Stimulated activated CD8-positive, alpha-beta memory T cell treated with anti-CD3 and anti-CD28 coated beads, Interleukin-4, amount 100 ng/mL, for 4 hours (primary cell): Measurements from ENCODE around the gene CDK5.

ENCODE experiments used
- DNase-seq, 2 donors: peaks; one replicate each; pipeline ENCODE4 v3.0.0-alpha.2; 2020; ENCODE audit warnings: low read depth in 2 of 2, low spot score in 1 of 2

CDK5 gene

DNA sequence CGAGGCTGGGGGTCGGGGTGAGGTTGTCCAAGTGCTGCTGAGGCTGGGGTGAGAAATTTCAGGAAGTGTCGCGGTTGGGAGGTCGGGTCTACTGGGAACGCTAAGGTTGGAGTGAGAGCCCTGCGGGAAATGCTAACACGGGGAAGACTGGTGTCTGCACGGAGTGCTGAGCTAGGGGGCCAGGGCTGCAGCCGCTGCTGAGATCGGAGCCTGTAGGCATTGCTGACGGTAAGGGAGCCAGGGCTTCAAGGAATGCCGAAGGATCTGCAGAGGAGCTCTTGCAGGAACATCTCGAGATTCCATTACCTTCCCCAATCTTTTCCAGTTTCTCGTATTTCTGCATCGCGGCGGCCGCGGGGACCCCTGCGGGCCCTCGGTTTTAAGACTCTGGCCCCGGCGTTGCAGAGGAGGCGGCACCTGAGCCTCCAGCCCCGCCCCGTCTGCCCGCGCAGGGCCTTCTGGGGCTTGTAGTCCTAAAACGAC lies at the start of gene CDK5:
CDK5 (minus strand) TSS at position 392 of the 483 bp plus-strand sequence; CDS start at position 343, 49 bp downstream.
- no peak for DNase-seq

DNA sequence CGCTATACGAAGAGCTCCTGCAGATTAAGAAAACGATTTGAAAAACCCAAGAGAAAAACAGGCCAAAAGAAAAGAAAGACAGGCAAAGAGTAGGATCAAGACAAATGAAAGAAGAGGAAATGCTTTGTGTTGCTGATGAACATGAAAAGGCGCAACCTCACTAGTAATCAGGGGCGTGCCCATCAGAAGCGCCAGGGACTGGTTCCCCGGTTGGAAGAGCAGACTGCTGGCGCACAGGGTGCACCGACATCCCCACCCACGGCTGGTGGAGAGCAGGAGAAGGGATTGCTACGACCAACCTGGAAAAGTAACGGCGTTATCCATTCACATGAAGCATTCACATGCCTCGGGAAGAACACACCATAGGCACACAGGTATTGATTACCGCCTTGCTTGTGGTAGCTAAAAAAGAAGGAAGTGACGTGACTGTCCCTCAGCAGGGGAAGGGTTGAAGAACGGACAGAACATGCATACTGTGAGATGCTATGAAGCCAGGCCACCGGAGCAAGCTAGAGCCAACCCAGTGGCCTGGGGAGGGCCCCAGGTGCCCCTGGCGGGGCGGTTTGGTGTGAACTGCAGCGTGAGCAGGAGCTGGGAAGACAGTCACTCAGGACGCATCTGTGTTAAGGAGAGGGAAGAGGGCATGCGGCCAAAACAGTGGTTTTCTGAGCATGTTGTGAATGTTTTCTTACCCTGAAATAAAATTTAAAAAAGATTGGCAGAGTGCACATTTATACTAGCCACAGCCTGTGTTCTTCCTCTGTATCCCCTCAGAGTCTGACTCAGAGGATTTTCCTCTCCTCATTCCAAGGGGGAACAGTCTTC lies 46.9 kb upstream of the CDK5 start:
- DNase-seq, result no peak

DNA sequence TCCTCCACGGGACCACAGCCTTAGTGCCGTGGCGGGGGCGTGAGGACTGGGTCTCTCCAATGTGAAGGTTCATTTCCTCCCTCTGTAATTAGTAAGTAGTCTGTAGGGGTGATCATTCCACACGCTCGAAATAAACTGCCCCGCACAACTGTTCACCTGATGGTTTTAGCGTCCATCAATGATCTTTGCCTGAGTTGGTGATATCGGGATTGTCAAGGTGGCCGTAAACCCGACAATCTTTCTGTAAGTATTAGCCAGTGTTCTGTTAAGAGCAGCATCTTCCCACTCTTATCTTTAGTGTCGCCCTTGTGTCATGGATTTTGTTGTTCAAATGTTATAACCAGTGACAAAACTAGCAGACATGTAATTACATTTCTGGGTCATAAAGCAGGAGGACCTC lies 46.3 kb upstream of the CDK5 start:
- DNase-seq, result no peak

DNA sequence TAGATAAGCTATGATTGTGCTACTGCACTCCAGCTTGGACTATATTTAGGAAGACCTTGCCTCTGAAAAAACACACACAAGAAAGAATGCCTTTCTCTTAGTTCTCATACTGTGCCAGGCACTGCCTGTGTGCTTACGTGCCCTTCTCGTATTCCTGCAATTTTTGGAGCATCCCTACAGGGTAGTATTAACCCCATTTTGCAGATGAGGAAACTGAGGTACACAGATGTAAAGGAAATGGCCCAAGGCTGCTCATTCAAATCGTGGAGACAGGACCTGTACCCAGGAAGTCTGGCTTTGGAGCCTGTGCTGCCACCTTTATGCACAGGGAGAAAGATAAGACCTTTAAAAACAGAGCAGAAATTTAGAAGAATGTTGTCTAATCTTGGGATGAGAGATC lies 45.3 kb upstream of the CDK5 start:
- no peak for DNase-seq

DNA sequence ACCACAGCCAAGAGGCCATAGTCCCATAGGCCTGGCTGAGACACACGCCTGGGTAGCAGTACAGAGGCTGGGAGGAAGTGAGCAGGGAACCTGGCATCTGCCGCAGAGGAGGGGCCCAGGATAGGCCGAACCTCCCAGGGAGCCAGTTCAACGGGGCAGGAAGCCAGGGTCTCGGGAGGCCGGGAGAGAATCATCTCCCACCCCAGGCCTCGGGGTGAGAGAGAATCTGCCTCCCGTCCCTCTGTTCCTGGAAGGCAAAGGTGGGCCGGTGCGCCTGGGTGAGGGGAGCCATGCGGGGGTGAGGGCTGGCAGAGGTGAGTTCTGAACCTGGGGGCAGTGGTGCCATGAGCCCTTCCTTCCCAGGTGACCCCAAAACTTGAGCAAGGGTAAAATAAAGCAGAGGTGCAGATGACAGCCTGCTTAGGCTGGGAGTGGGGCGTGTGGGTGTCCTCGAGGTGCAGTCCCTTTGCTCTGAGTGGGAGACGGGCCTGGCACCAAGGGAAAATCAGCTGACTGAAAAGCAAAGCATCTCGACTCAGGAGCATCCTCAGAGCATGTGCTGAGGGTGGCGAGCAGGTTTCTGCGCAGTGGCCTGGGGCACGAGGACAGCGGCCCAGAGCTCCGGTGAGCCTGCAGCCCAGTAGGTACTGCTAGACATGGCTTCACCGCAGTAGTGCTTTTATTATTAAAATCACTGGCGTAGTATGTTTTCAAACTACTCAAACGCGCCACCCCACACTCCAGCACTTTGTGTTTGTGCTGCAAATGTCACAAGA lies 44.1 kb upstream of the CDK5 start:
- no peak for DNase-seq

DNA sequence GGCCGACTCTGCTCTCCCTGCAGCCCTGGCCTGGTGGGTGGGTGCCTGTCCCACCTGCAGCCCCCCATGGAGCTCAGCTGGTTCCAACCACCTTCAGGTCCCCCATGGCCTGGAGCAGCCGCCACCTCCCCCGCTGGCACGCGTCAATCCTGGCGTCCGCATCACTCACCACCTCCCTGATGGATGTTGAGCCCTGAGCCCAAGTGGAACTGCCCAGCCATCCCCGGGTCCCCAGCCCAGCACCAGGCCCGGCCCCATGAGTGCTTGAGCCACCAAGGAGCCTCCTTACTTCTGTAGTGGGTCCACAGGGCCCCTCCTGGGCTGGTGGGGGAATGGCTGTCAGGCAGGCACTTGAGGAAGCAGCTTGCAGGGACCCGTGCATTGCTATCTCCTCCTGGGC lies 43.2 kb upstream of the CDK5 start:
- DNase-seq, result no peak

DNA sequence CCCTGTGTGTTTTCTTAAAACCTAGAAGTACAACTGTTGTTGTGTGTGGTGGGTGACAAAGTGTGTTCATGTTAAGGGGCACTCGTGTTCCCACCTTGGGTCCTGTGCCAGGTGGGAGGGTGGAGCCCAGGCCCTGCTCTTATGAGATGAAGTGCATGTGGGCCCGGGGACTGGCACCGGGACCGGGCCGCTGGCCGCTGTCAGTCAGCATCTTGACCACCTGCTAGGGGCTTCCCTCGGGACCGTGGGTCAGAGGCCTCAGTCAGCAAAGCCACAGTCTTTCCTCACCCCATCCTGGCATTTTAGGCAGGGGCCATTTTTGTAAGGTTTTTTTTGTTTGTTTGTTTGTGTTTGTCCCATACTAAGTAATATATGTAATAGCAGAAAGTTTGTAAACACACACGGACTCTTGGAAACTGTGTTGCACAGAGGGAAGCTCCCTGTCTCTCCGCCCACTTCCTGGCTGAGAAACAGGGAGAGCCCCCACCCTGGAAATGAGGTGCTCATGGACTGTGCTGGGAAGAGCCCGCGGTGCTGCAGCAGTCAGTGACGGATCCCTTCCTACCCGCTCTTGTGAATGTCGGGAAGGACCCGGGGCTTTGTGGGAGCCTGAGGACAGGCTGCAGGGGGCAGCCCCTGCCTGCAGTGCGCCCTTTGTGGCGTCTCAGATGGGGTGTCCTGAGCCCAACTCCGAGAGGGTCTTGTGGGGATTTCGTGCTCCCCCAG lies 42.0 kb upstream of the CDK5 start:
- no peak for DNase-seq

DNA sequence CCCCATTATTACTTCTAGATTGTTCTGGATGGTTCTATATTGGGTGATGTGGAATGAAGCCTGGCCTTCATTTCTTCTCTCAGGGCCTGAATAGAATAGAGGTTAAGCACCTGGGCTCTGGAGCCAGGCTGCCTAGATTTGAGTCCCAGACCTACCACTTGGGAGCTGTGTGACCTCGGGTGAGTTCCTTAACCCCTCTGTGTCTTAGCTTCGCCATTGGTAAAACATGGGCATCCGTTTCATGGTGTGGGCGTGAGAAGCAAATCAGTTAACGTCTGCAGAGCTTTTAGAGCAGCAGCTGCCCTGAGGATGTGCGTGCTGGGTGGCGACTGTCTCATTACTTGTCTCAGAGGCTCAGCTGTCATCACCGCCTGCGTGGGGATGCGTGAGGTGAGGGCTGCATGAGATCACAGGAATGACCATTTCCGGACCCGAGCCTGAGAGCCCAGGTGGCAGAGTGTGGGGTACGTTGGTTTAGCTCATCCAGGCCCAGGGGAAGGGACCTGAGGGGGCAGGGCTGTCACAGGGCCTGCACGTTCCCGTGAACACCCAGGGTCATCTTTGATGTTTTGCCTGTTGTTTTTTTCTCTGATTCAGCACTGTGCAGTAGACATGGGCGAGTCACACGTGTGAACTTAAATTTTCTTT lies 38.3 kb upstream of the CDK5 start:
- no peak for DNase-seq

DNA sequence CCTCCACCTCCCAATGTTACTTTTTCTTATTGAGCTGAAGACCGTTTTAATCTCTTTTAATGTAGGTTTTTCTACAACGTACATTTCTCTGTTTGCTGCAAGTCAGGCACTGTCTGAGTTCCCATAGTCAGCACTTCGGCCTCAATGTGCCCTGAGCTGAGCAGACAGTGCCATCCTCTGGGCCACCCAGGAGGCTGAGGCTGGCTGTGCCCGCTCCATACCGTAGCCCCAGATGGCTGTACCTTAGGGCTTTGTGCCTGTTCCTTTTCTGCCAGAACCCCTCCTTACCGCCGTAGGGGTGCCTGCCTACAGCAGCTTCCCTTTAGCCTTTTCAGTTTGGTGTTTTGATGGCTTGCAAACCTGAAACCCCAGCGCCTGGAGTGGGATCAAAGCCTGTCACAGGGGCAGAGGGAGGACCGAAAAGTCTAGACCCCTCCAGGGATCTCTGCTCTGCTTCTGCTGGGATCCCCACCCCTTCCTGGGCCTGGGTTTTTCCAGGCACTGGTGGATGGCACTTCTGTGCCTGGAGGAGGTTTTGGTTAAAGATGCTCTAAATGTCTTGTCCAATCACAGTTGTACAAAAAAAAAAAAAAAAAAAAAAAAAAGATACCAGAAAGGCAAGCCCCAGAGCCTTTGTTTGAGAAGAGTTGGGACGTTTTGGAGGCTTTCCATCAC lies 37.6 kb upstream of the CDK5 start:
- DNase-seq, result no peak

DNA sequence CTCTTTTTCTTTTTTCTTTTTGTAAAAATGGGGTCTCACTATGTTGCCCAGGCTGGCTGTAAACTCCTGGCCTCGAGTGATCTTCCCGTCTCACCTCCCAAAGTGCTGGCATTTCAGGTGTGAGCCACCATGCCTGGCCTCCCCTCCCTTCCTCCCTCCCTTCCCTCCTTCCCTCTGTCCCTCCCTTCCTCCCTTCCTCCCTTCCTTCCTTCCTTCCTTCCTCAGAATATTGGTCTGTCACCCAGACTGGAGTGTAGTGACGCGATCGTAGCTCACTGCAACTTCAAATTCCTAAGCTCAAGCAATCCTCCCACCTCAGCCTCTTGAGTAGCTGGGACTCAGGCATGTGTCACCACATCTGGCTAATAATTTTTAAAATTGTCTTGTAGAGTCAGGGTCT lies 37.0 kb upstream of the CDK5 start:
- DNase-seq, result no peak

DNA sequence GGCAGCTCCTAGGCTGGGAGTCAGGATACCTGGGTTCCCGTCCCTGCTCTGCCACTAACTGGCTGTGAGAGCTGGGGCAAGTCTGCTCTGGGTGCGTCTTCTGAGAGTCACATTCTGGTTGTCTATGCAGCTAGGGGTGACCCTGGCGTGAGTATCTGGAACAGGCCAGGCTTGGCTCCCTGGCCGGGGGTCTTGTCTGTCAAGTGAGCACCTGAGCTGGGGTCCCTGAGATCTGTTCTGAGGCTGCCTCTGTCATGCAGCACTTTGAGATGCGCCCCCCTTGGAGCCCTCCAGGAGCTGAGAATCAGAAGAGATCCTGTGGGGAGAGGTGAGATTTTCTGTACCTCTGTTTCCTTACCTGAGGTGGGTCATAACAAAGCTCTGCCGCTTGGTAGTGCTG lies 36.1 kb upstream of the CDK5 start:
- DNase-seq, result no peak

DNA sequence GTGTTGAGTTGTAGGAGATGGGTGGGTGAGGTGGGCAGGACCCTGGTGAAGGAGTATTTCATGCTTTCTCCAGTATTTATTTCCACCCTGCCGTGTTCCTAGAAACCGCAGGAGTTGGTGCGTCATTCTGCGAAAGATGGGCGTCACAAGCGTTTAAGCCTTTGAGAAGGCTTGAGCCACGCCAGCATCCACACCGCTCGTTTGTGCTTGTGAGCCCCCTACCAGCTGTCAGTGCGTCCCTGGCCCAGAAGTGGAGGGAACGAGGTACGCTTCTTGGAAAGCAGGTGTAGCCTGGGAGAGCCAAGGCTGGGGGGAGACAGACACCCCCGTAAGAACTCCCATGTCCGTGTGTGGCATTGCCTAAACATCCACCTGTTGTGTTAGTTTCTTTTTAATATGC lies 34.3 kb upstream of the CDK5 start:
- no peak for DNase-seq

DNA sequence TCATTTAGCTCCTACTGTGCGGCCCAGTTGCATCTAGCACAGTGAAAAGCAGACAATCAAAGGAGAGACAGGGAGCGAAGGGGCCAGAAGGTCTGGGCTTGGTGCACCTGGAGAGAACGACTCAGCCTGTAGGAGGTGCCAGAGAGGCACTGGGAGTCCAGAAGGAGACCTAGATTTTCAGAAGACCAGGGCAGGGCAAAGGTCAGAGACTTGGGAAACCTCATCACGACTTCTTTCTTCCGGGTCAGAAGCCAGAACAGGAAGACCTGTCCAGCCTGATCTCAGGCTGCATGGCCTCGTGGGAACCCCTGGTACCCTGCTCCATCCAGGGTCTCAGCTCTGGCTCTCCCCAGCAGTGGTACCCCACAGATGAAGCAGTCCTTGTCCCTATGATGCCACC lies 33.7 kb upstream of the CDK5 start:
- no peak for DNase-seq

DNA sequence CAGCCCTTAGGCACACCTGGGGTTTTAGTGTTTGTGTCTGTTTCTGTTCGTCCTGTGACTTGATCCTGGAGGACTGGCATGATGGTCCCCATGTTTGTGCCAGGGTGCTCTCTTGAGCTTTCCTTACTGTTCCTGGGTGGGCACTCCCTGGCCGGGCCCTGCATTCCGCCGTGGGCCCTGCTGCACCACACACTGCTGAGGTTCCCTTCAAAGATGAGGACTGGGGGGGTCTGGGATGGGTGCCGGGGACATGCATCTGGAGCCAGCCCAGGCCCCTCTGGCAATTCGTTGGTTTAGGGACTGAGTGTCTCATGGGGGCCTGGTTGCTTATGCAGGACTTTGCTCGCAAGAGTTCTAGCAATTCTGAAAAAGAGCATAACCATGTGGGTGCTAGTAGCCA lies 33.3 kb upstream of the CDK5 start:
- DNase-seq, result no peak

DNA sequence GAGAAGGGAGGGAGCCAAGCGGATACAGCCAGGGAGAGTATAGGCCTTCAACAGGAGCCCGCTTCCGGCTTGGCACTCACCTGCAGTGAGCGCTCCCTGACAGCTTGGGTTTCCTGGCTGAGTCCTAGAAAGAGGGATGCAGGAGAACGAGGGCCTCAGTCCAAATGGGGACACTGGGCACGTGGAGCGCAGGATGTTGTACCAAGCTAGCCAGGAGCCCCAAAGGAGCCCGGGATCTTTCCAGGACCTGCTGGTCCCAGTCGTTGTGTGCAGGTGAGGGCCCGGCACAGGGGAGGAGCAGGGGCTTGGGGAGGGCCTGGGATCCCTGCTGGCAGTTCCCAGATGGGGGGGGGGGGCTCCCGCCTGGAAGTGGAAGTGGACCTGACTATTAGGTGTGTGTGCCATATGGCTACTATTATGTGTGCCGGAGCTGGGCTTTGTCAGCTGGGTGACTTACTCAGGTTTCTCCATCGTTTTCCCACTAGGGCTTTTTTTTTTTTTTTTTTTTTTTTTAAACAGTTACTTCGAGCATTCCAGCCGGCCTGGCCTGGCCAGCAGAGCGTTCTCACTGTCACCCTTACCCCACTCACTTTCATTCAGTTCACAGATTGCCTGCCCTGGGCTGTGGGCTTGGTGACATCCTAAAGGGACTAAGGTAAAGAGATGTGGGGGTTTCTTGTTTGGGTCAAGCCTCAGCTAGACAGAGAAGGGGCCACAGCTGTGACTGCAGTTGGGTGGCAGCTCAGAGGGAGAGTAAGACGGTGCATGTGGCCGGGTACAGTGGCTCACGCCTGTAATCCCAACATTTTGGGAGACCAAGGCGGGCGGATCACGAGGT lies 32.4 kb upstream of the CDK5 start:
- no peak for DNase-seq

DNA sequence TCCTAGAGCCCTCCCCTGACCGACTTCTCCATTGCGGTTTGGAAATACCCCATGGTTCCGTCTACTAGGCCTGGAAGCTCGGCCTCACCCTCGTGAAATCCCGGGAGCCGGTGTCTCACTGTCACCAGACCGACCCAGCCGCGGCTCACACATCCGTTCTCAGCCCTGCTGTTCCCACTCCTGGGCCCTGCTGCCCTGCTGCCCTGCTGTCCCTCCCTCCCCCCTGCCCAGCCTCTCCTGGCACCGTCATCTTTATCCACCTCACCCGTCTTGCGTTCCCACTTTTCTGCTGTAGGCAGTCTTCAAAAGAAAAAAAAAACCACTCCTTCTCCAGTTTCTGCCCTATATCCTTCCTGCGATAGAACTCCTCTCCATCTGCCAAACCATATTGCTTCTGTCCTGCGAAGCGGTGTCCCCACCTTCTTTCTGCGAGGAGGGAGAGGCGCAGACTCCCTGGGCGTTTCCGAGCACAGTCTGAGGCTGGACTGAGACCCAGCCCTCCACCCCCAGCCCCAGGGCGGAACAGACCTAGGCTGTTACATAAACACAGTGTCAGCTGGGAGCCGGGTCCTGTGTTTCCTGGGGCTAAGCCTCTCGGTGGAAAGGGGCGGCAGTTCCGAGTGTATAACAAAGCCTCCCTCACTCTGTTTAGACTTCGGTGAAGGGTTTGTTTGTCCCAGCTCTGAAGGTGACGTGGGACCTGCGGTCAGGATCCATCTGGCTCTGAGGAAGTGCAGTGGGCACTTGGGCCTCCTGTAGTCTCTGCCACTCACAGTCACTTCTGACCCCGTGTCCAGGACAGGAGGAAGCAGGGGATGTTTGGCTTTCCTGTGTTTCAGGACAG lies 31.4 kb upstream of the CDK5 start:
- DNase-seq, result no peak

DNA sequence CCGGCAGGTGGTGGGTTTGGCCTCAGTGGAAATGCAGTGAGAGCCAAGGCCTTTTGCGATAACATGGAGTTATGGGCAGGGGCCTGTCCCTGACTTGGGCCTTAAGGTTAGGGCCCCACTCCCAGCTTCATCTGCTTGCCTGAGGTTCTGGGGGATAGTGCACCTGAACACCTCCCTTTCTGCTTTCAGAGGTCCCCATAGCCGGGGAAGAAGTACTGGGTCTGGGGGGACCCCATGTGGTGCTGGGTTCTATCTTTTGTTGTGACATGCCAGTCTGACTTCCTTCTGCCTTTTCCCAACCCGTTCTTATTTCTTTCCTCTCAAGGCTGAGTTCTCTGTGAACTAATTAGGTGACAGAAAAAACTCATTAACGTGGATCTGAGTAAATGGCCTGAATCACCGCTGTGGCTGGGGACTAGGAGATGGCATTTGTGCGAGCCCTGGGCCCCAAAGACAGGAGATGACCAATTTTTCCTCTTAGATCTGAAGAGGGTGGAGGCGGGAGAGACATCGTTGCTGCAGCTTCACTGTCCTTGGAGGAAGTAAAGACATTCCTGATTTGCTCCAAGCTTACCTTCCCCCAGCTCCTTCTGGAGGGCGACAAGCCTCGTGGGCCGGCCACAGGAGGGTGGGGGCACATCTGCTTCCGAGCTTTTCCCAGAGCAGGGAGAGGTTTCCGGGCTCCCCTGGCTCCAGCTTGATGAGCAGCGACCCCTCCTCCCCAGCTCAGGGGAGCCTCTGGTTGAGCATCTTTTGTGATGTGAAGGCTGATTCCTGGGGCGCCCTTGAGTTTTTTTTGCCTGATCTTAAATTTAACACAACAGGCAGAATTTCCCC lies 30.5 kb upstream of the CDK5 start:
- DNase-seq, result no peak
